IMR-90 (cell line): ENCODE results near the gene NDP. TPM values are rescaled to one million over a fixed set of nuclear protein-coding genes. Genes with fewer than 3 reads are reported as not detected.

Experiments
- ATAC-seq: fragments of 200-7000 bp; cut with Tn5 transposase; 2 replicates; pipeline ENCODE4 v1.9.1; 2020; ENCODE audit warnings: low read depth, mild to moderate bottlenecking, moderate library complexity
- BruUV-seq: library from RNA; stranded (reverse); fragments of 400-500 nt; replicated peaks from 2 replicates; lab custom pipeline; 2021; lab: Mats Ljungman, UMichigan
- CTCF ChIA-PET: fragments of 300-600 bp; formaldehyde crosslinking; extraction: SDS; loops from one replicate; lab custom pipeline; 2021; ENCODE audit warnings: antibody characterized with exemption; lab: Yijun Ruan, JAX
- POLR2A ChIA-PET: fragments of 300-600 bp; sonication (Branson Sonifier 250); formaldehyde crosslinking; loops from one replicate; lab custom pipeline; 2022; ENCODE audit warnings: antibody characterized with exemption; ENCODE audit not compliant: unreplicated experiment; lab: Charles Lee
- DNase-seq: peaks from one replicate; pipeline ENCODE4 v3.0.0; 2013
- H2AFZ ChIP-seq: replicated peaks from 2 replicates; pipeline ENCODE3; 2013; ENCODE audit warnings: low read length, mild to moderate bottlenecking; ENCODE audit not compliant: poor library complexity
- H2AK5ac ChIP-seq: 2 replicates; pipeline ENCODE4 v1.6.1; 2013; ENCODE audit warnings: low read depth, low read length, inconsistent platforms
- H2AK9ac ChIP-seq: replicated peaks from 2 replicates; pipeline ENCODE3; 2013; ENCODE audit warnings: mild to moderate bottlenecking, low read depth, low read length, moderate library complexity; ENCODE audit not compliant: poor library complexity
- H2BK120ac ChIP-seq: 2 replicates; pipeline ENCODE4 v1.6.1; 2013; ENCODE audit warnings: low read depth, low read length, inconsistent platforms
- H2BK15ac ChIP-seq: 3 replicates; pipeline ENCODE4 v1.6.1; 2013; ENCODE audit warnings: low read depth, low read length, inconsistent platforms
- H2BK20ac ChIP-seq: 2 replicates; pipeline ENCODE4 v1.6.1; 2013; ENCODE audit warnings: low read depth, mild to moderate bottlenecking, inconsistent platforms, low read length, moderate library complexity
- H2BK5ac ChIP-seq: 2 replicates; pipeline ENCODE4 v1.6.1; 2013; ENCODE audit warnings: mild to moderate bottlenecking, low read depth, low read length, inconsistent platforms; ENCODE audit not compliant: poor library complexity, severe bottlenecking
- H3K14ac ChIP-seq: replicated peaks from 2 replicates; pipeline ENCODE4 v1.6.1; 2013; ENCODE audit warnings: low read depth, low read length, inconsistent platforms
- H3K18ac ChIP-seq: 2 replicates; pipeline ENCODE4 v1.6.1; 2013; ENCODE audit warnings: low read depth, low read length, control low read depth
- H3K23ac ChIP-seq: 2 replicates; pipeline ENCODE4 v1.6.1; 2013; ENCODE audit warnings: low read depth, low read length, inconsistent platforms
- H3K27ac ChIP-seq: 2 replicates; pipeline ENCODE4 v1.5.1; 2013; ENCODE audit warnings: mild to moderate bottlenecking, control low read depth, low read length; ENCODE audit not compliant: insufficient read depth
- H3K27me3 ChIP-seq: 2 replicates; pipeline ENCODE4 v1.6.1; 2013; ENCODE audit warnings: low read length; ENCODE audit not compliant: control insufficient read depth, insufficient read depth
- H3K36me3 ChIP-seq: 2 replicates; pipeline ENCODE4 v1.6.1; 2013; ENCODE audit warnings: low read length, mixed read lengths; ENCODE audit not compliant: control insufficient read depth, insufficient read depth
- H3K4ac ChIP-seq: 2 replicates; pipeline ENCODE4 v1.6.1; 2013; ENCODE audit warnings: low read depth, low read length, inconsistent platforms
- H3K4me1 ChIP-seq: 2 replicates; pipeline ENCODE4 v1.6.1; 2013; ENCODE audit warnings: low read length, mixed read lengths; ENCODE audit not compliant: control insufficient read depth, insufficient read depth
- H3K4me2 ChIP-seq: 2 replicates; pipeline ENCODE4 v1.6.1; 2013; ENCODE audit warnings: low read depth, mild to moderate bottlenecking, control low read depth, low read length, moderate library complexity
- H3K4me3 ChIP-seq: 2 replicates; pipeline ENCODE4 v1.5.1; 2013; ENCODE audit warnings: low read depth, mild to moderate bottlenecking, control low read depth, low read length, moderate library complexity; ENCODE audit not compliant: insufficient read depth
- H3K56ac ChIP-seq: 2 replicates; pipeline ENCODE4 v1.6.1; 2013; ENCODE audit warnings: low read length, inconsistent platforms; ENCODE audit not compliant: insufficient read depth; ENCODE audit errors: extremely low read depth
- H3K79me1 ChIP-seq, 2 experiments: 2 replicates each; pipeline ENCODE4 v1.6.1; 2013; ENCODE audit warnings: low read length in 2 of 2, inconsistent platforms in 1 of 2, low read depth in 1 of 2
- H3K9ac ChIP-seq: 2 replicates; pipeline ENCODE4 v1.6.1; 2013; ENCODE audit warnings: low read depth, low read length, control low read depth
- H3K9me1 ChIP-seq: 2 replicates; pipeline ENCODE4 v1.6.1; 2013; ENCODE audit warnings: low read length, inconsistent platforms; ENCODE audit not compliant: insufficient read depth
- H3K9me3 ChIP-seq: 2 replicates; pipeline ENCODE4 v1.6.1; 2013; ENCODE audit warnings: low read length; ENCODE audit not compliant: control insufficient read depth, insufficient read depth
- H4K20me1 ChIP-seq: 2 replicates; pipeline ENCODE4 v1.6.1; 2013; ENCODE audit warnings: low read length, inconsistent platforms; ENCODE audit not compliant: insufficient read depth
- H4K5ac ChIP-seq: 2 replicates; pipeline ENCODE4 v1.6.1; 2013; ENCODE audit warnings: mild to moderate bottlenecking, low read depth, low read length, control low read depth
- H4K8ac ChIP-seq, 2 experiments: 2 replicates each; pipeline ENCODE4 v1.6.1; 2013; ENCODE audit warnings: low read depth in 2 of 2, low read length in 2 of 2, control low read depth in 1 of 2, inconsistent platforms in 1 of 2
- H4K91ac ChIP-seq: 2 replicates; pipeline ENCODE4 v1.6.1; 2013; ENCODE audit warnings: low read depth, low read length, inconsistent platforms; ENCODE audit not compliant: insufficient read depth
- BHLHE40 ChIP-seq: fragments of 150-350 bp; IDR thresholded peaks from 2 replicates; pipeline ENCODE4 v1.6.1; 2016; ENCODE audit warnings: mild to moderate bottlenecking, low read depth, low read length
- CHD1 ChIP-seq: IDR thresholded peaks from 2 replicates; pipeline ENCODE4 v1.6.1; 2012; ENCODE audit warnings: low read depth, low read length, improper control_type of control experiment
- CTCF ChIP-seq: conservative IDR thresholded peaks from 2 replicates; pipeline ENCODE4 v1.5.1; 2012; ENCODE audit warnings: mild to moderate bottlenecking, low read depth, low read length, improper control_type of control experiment
- ELK1 ChIP-seq: fragments of 150-350 bp; IDR thresholded peaks from 2 replicates; pipeline ENCODE4 v1.6.1; 2016; ENCODE audit warnings: low read depth, mild to moderate bottlenecking, low read length, moderate library complexity, borderline replicate concordance
- MAZ ChIP-seq: IDR thresholded peaks from 2 replicates; pipeline ENCODE4 v1.6.1; 2012; ENCODE audit warnings: low read depth, mild to moderate bottlenecking, low read length, improper control_type of control experiment, moderate library complexity, borderline replicate concordance
- POLR2A ChIP-seq: IDR thresholded peaks from 2 replicates; pipeline ENCODE4 v1.6.1; 2012; ENCODE audit warnings: mild to moderate bottlenecking, low read depth, low read length
- RFX5 ChIP-seq: IDR thresholded peaks from 2 replicates; pipeline ENCODE4 v1.8.0; 2012; ENCODE audit warnings: low read depth, mild to moderate bottlenecking, low read length, moderate library complexity
- SMC3 ChIP-seq: fragments of 150-350 bp; IDR thresholded peaks from 2 replicates; pipeline ENCODE4 v1.6.1; 2016; ENCODE audit warnings: low read depth, mild to moderate bottlenecking, antibody characterized with exemption, low read length, moderate library complexity
- USF2 ChIP-seq: fragments of 150-350 bp; IDR thresholded peaks from 2 replicates; pipeline ENCODE4 v1.6.1; 2017; ENCODE audit warnings: mild to moderate bottlenecking, antibody characterized with exemption, low read length, low read depth
- WGBS, 2 experiments: methylation state at CpG; one replicate each; pipeline versions ENCODE4 v1.1.5 to v1.1.7; 2013; ENCODE audit warnings: missing lambda C conversion rate in 2 of 2; ENCODE audit not compliant: insufficient read length in 1 of 2; ENCODE audit errors: extremely low coverage in 2 of 2; 5-methylcytosine and 5-hydroxymethylcytosine counted together
- dilution Hi-C: fragments of 300-500 bp; cut with HindIII; formaldehyde crosslinking; loops from one replicate; pipeline ENCODE4 v1.14.3; 2018; ENCODE audit warnings: low sequenced_read_pairs; ENCODE audit not compliant: unreplicated experiment
- in situ Hi-C: fragments of 300-500 bp; cut with MboI; formaldehyde crosslinking; loops from 3 replicates; pipeline ENCODE4 v1.14.3; 2019; ENCODE audit warnings: low sequenced_read_pairs, inconsistent platforms, mixed read lengths
- intact Hi-C: fragments of 100-400 bp; cut with micrococcal nuclease; formaldehyde crosslinking; loops from 2 replicates; pipeline ENCODE4 v1.10.0; 2022
- polyA plus RNA-seq, 3 experiments: library from polyadenylated mRNA; depleted of rRNA; stranded (reverse); fragments of >200 nt; gene quantifications; 2 replicates each; pipeline ENCODE4 v1.2.3, GENCODE V29; 2012; ENCODE audit warnings: low replicate concordance in 1 of 3
- total RNA-seq: library from RNA; depleted of rRNA; stranded (reverse); fragments of >200 nt; gene quantifications from 2 replicates; pipeline ENCODE4 v1.2.3, GENCODE V29; 2012

Gene NDP
- total and polyA plus RNA-seq, 2 of the 4 experiments (the other 2 are of a cell fraction), result 0.36 to 0.39 TPM

- no peak overlapping the region for H4K5ac ChIP-seq
- no peak overlapping the region for H2BK5ac ChIP-seq
- no peak overlapping the region for H3K9ac ChIP-seq
- H3K4me3 ChIP-seq, result no peak overlapping the region
- H3K56ac ChIP-seq, result no peak overlapping the region
- no peak overlapping the region for H2BK120ac ChIP-seq
- in situ Hi-C loops (loop anchor here (25.0 kb wide), 2 partner anchors 1087 to 1212 kb away; no protein-coding TSS in a partner anchor), dilution Hi-C loops (no loop called here), intact Hi-C loops (no loop called here)
- H3K36me3 ChIP-seq, result no peaks in the 10 kb centered on the region
- H3K9me3 ChIP-seq, result no peaks in the 10 kb centered on the region
- H3K27ac ChIP-seq, result no peak overlapping the region
- no peaks in the 10 kb centered on the region for H3K79me1 ChIP-seq
- H3K27me3 ChIP-seq, result peaks cover 5% of the 10 kb centered on the region; the same call in 1 of the 2 replicates
- TF ChIP-seq MAZ (no peak), CTCF (no peak), BHLHE40 (no peak), POLR2A (no peak), RFX5 (no peak), USF2 (no peak), SMC3 (no peak), ELK1 (no peak), CHD1 (no peak)
- DNase-seq (no peak), ATAC-seq (no peak)
- H3K4ac ChIP-seq, result no peak overlapping the region
- no peak overlapping the region for H4K8ac ChIP-seq
- no peak overlapping the region for H2BK15ac ChIP-seq
- ChIA-PET CTCF (interaction anchor here (0.6 to 1.4 kb wide), 2 partner anchors 16 to 1277 kb away, joined by 3 read pairs; no protein-coding TSS in a partner anchor), POLR2A (no interaction called here)
- H3K23ac ChIP-seq, result no peak overlapping the region
- BruUV-seq, result no TSS peak
- no peak overlapping the region for H3K4me2 ChIP-seq
- H2AK9ac ChIP-seq, result no peak overlapping the region
- WGBS, 2 experiments, result 80% methylated on average over 1 of the region's 6 CpGs; no CpG with 5 or more reads in 1 of the 2 experiments
- no peak overlapping the region for H2BK20ac ChIP-seq
- no peak overlapping the region for H4K91ac ChIP-seq
- no peak overlapping the region for H3K18ac ChIP-seq
- no peak overlapping the region for H2AFZ ChIP-seq
- no peak overlapping the region for H2AK5ac ChIP-seq
- H4K20me1 ChIP-seq, result no peaks in the 10 kb centered on the region
- H3K4me1 ChIP-seq, result no peaks in the 10 kb centered on the region
- no peak overlapping the region for H3K14ac ChIP-seq
- H3K9me1 ChIP-seq, result no peaks in the 10 kb centered on the region
Observed at GRCh38 chrX:43974741-43975465, 1.7 kb upstream of the NDP start.
